Epithelial cell of esophagus (primary cell): Measurements from ENCODE around the gene CALD1.

Source experiments
- DNase-seq: peaks from one replicate; pipeline ENCODE4 v3.0.0; 2010; ENCODE audit warnings: low read depth
- H3K4me3 ChIP-seq: 2 replicates; pipeline ENCODE4 v1.5.1; 2011; ENCODE audit warnings: mild to moderate bottlenecking, low read length, control low read depth
- CTCF ChIP-seq: IDR thresholded peaks from 2 replicates; pipeline ENCODE4 v1.5.1; 2011; ENCODE audit warnings: low read depth, mild to moderate bottlenecking, low read length, control low read depth, inconsistent platforms; ENCODE audit not compliant: insufficient read depth; ENCODE audit errors: missing control alignments

Gene CALD1

DNA sequence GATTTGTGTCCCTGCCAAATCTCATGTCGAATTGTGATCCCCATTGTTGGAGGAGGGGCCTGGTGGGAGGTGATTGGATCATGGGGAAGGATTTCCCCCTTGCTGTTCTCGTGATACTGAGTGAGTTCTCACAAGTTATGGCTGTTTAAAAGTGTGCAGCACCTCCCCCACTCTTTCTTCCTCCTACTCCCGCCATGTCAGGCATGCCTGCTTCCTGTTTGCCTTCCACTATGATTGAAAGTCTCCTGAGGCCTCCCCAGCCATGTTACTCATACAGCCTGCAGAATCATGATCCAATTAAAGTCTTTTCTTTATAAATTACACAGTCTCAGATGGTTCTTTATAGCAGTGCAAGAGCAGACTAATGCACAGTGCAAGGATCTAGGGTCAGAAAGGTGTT, 75.4 kb downstream of the CALD1 start:
- no peak overlapping the region for H3K4me3 ChIP-seq
- DNase-seq = no peak
- no peak for TF ChIP-seq CTCF

DNA sequence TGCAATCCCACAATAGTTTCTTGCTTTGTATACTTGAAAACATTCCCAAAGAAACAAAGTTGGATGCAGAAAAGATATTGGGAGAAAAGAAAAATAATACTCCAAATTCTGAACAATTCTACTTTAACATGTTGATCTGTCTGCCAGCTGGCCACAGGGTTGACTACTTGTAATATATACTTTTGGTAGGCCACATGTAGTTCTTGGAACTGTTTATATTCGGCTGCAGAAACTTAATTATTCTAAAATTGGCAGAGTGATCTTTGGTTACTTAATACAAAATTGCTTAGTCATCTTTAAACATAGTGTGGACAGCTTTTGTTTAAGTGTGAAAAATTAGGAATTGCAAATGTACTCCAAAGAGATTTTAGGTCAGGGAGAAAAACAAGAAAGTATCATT, 76.0 kb downstream of the CALD1 start:
- H3K4me3 ChIP-seq = no peak overlapping the region
- no peak for DNase-seq
- TF ChIP-seq CTCF = no peak

DNA sequence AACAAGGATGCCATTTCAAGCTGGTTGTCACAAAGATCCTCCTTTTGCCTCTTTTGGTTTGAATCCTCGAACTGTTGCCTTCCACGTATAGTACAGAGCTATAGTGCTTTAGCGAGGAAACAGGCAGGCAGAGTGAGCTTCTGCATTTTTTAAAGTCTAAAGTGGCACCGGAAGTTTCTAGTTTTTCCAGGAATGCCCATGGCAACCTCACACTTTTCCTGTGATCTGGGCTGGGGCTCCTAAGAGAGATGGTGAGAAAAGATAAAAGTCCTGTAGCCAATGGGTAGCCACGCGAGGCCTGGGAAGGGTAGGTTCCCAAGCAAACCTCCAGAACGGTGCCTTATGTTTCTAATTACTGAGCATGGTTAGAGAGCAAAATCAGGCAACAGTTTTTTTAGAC, 76.7 kb downstream of the CALD1 start:
- no peak for DNase-seq
- no peak overlapping the region for H3K4me3 ChIP-seq
- TF ChIP-seq CTCF = no peak

- no peak for DNase-seq
- TF ChIP-seq CTCF = no peak
- no peak overlapping the region for H3K4me3 ChIP-seq
Observed at GRCh38 chr7:134856691-134857090, 77.3 kb downstream of the CALD1 start.

- no peak for TF ChIP-seq CTCF
- no peak for DNase-seq
- H3K4me3 ChIP-seq = no peak overlapping the region
Observed at GRCh38 chr7:134857958-134858357, 78.5 kb downstream of the CALD1 start.

DNA sequence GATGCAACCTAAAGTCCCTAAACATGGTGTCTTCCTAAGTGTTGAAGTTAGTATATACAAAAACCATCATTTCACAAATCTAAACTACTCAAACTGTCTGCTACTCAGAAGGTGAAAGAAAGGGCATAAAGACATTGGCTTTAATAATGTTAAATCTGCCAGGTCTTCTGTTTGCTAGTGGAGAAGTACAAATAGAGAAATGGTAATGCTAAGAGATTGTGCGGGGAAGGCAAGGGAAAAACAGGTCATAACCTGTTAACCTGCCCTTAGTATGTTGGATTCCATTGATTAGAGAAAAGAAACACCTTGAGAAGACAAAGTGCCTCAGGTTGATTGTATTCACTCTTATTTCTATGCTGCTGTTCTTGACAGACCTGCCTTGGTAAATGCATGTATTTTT, 80.3 kb downstream of the CALD1 start:
- no peak for DNase-seq
- no peak overlapping the region for H3K4me3 ChIP-seq
- TF ChIP-seq CTCF = no peak

DNA sequence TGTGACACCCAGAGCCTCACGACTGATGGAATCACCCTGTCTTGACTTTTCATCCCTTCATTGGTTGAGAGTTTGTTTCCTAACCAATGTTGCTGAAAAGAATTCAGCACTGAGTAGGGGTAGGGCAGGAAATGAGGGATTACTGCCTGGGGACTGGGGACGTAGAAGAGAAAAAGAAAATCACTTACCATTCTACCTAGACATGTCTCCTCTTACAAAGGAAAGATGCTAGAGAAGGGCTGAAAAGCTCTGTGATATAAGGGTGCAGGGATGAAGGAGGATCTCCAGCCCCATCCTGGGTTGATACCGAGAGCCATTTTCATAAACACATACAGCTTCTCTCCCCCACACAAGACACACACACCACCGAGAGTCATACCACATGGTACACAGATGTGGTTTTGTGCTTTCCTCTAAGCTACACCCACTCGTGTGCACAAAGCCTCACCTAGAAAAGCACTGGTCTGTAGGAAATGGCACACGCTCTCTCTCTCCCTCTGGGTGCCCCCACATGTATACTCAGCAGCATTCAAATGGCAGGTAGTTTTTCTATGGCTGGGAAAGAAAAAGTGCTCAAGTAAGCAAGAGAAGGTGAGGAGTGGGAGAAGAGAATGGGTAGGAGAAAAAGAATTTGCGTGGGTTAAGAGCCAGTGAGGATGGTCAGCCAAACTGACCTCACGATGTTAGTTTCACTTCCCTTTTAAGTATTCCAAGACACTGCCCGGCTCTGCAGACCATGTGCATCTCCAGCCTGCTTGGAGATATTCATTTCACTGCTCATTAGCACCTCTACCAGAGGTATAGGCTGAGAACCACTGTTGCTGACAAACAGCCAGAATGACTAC, 85.8 kb downstream of the CALD1 start:
- no peak for DNase-seq
- no peak for TF ChIP-seq CTCF

More for the DNA sequence above, 85.8 kb downstream of the CALD1 start:
- no peak overlapping the region for H3K4me3 ChIP-seq
